Activated naive CD8-positive, alpha-beta T cell (primary cell): ENCODE data around the gene ESD.
A peak's percentile ranks its signal among the peaks of the same experiment; 100 is the strongest.
"Not testable (repeated sequence)": the region's sequence is repeated elsewhere in the genome, so short reads cannot be mapped to it uniquely, and the experiment has no call there.

Experiments used
- H3K27ac Mint-ChIP-seq: one replicate; pipeline ENCODE4 v1.8.0; 2021; ENCODE audit warnings: mixed read lengths
- H3K27me3 Mint-ChIP-seq: one replicate; pipeline ENCODE4 v1.8.0; 2021; ENCODE audit warnings: mixed read lengths
- H3K36me3 Mint-ChIP-seq: one replicate; pipeline ENCODE4 v1.8.0; 2021; ENCODE audit warnings: mixed read lengths
- H3K4me1 Mint-ChIP-seq: one replicate; pipeline ENCODE4 v1.8.0; 2021; ENCODE audit warnings: low read depth, mixed read lengths
- H3K4me3 Mint-ChIP-seq: one replicate; pipeline ENCODE4 v1.8.0; 2021; ENCODE audit warnings: mild to moderate bottlenecking, mixed read lengths
- H3K9me3 Mint-ChIP-seq: one replicate; pipeline ENCODE4 v1.8.0; 2021; ENCODE audit warnings: low read depth, mixed read lengths

Gene ESD

GRCh38 chr13:46804391-46804815 is 7.4 kb upstream of the ESD start:
- no peaks in the 10 kb centered on the region for H3K36me3 Mint-ChIP-seq
- H3K9me3 Mint-ChIP-seq: no peaks in the 10 kb centered on the region
- H3K4me1 Mint-ChIP-seq: no peaks in the 10 kb centered on the region
- no peak overlapping the region for H3K4me3 Mint-ChIP-seq
- no peak overlapping the region for H3K27ac Mint-ChIP-seq
- peaks cover 5% of the 10 kb centered on the region for H3K27me3 Mint-ChIP-seq

DNA sequence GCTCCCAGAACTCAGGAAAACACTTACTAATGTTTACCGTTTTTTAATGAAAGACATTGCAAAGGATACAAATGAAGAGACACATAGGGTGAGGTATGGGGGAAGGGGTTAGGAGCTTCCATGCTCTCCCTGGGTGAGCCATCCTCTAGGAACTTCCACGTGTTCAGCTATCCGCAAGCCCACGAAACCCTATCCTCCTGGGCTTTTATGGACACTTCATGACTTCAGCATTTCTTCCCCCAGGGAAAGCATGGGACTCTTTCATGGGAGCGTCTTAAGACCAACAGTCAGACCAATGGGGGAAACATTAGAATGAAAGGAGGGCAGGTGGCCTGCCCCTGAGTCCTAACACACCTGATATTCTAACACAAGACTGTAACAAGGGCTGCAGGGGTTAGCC is 6.6 kb upstream of the ESD start:
- peaks cover 2% of the 10 kb centered on the region for H3K27me3 Mint-ChIP-seq
- no peak overlapping the region for H3K27ac Mint-ChIP-seq
- H3K4me3 Mint-ChIP-seq: no peak overlapping the region
- H3K4me1 Mint-ChIP-seq: no peaks in the 10 kb centered on the region
- no peaks in the 10 kb centered on the region for H3K36me3 Mint-ChIP-seq
- no peaks in the 10 kb centered on the region for H3K9me3 Mint-ChIP-seq

- no peak overlapping the region for H3K4me3 Mint-ChIP-seq
- no peaks in the 10 kb centered on the region for H3K27me3 Mint-ChIP-seq
- H3K36me3 Mint-ChIP-seq: no peaks in the 10 kb centered on the region
- no peaks in the 10 kb centered on the region for H3K9me3 Mint-ChIP-seq
- H3K4me1 Mint-ChIP-seq: peaks cover 10% of the 10 kb centered on the region
- H3K27ac Mint-ChIP-seq: no peak overlapping the region
Observed at GRCh38 chr13:46801858-46802257, 4.9 kb upstream of the ESD start.

DNA sequence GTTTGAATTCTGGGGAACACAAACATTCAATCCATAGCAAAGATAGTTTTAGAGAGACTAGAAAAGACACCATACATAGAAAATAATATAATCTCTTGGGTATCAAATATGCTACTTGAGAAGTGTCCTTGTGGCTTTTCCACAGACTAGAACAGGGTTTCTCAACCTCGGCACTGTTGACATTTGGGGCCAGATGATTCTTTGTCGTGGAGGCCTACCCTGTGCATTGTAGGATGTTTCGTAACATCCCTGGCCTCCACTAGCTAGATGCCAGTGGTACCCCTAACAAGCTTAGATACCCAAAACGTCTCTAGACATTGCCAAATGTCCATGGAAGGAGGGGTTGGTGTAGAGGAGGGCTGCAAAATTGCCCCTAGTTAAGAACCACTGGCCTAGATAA is 2.2 kb upstream of the ESD start:
- Mint-ChIP-seq H3K27ac (no peak overlapping the region), H3K9me3 (no peaks in the 10 kb centered on the region), H3K36me3 (peaks cover 7% of the 10 kb centered on the region), H3K27me3 (no peaks in the 10 kb centered on the region), H3K4me1 (peaks cover 34% of the 10 kb centered on the region), H3K4me3 (no peak overlapping the region)

DNA sequence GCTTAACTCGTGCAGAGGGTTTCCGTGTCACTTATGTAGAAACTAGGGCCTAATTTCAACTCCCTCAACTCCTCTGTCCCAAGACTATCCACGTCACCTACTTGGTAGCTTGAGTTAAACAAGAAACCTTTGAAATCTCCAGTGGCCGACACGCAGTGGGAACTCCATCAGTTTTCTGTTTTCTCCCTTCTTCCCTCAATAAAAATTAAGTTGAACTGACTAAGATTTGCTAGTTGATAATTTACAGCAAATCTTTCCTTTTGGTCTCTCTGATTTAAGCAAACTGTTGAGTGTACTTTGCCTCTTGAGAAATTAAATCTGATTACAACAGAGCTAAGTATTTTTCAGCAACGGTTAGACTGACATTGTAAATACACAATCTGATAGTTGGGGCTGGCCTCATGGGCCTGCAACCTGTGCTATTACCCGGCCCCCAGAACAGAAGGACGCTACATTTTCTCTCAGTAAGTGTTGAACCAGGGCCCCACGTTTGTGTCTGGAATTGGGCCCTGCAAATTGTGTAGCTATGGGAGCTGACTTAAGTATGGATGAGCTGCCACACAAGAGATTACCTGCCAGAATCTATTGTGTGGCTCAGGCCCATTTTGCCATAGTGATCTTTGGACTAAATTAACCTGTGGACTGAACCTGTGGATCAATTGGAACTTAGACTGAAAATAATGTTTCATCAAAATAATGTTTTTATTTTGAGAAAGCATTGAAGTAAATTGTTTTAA is 708 bp upstream of the ESD start:
- H3K27ac Mint-ChIP-seq: peak overlapping the region; percentile 98
- H3K36me3 Mint-ChIP-seq: peaks cover 10% of the 10 kb centered on the region
- H3K9me3 Mint-ChIP-seq: no peaks in the 10 kb centered on the region
- no peaks in the 10 kb centered on the region for H3K27me3 Mint-ChIP-seq
- H3K4me3 Mint-ChIP-seq: peak overlapping the region; percentile 97
- peaks cover 47% of the 10 kb centered on the region for H3K4me1 Mint-ChIP-seq

- Mint-ChIP-seq H3K27ac (peak overlapping the region; percentile 98), H3K27me3 (no peaks in the 10 kb centered on the region), H3K4me1 (peaks cover 50% of the 10 kb centered on the region), H3K4me3 (peak overlapping the region; percentile 97), H3K9me3 (no peaks in the 10 kb centered on the region), H3K36me3 (peaks cover 10% of the 10 kb centered on the region)
Observed at GRCh38 chr13:46796129-46796514, 839 bp downstream of the ESD start.

DNA sequence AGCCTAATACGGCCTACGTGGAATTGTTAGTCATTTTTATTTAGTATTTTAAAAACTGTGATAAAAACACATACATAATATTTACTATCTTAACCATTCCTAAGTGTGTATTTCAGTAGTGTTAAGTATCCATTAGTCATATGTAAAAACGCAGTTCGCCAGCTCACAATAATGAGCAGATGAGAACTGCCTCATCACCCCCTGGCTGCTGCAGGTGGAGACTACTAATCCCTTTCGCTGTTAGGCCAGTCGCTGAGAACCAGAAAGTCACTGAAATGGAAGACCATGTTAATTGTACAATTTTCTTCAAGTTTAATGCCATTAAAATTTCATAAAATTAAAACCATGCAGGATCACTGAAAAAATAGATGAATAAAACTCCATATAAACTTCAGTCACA is 1.6 kb downstream of the ESD start:
- peaks cover 57% of the 10 kb centered on the region for H3K4me1 Mint-ChIP-seq
- peak overlapping the region; percentile 22 for H3K27ac Mint-ChIP-seq

DNA sequence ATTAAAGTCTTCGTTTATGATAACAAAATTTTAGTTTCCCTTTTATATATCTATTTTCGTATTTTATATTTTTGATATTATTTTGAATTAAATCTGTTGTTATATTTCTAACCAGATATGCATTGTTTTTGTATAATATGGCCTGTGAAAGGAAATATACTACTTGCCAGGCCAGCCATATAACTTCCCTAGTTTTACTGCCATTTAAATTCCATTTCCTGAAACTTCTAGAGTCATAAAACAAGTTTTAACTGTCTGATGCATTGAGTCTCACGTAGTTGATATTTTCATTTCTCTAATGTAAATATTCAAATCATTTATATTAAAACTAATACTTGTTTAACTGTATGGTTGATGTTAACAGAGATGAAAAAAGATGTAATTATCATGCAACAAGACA is 13.5 kb downstream of the ESD start:
- Mint-ChIP-seq H3K27me3 (no peaks in the 10 kb centered on the region), H3K36me3 (no peaks in the 10 kb centered on the region), H3K4me3 (no peak overlapping the region), H3K9me3 (no peaks in the 10 kb centered on the region), H3K4me1 (peaks cover 2% of the 10 kb centered on the region), H3K27ac (no peak overlapping the region)

More for the DNA sequence above, 1.6 kb downstream of the ESD start:
- Mint-ChIP-seq H3K36me3 (peaks cover 16% of the 10 kb centered on the region), H3K4me3 (peak overlapping the region; percentile 97), H3K27me3 (no peaks in the 10 kb centered on the region), H3K9me3 (no peaks in the 10 kb centered on the region)

- no peaks in the 10 kb centered on the region for H3K27me3 Mint-ChIP-seq
- H3K4me1 Mint-ChIP-seq: no peaks in the 10 kb centered on the region
- H3K36me3 Mint-ChIP-seq: peaks cover 3% of the 10 kb centered on the region
- no peaks in the 10 kb centered on the region for H3K9me3 Mint-ChIP-seq
- no peak overlapping the region for H3K4me3 Mint-ChIP-seq
- no peak overlapping the region for H3K27ac Mint-ChIP-seq
Observed at GRCh38 chr13:46782691-46783090, 14.3 kb downstream of the ESD start.

DNA sequence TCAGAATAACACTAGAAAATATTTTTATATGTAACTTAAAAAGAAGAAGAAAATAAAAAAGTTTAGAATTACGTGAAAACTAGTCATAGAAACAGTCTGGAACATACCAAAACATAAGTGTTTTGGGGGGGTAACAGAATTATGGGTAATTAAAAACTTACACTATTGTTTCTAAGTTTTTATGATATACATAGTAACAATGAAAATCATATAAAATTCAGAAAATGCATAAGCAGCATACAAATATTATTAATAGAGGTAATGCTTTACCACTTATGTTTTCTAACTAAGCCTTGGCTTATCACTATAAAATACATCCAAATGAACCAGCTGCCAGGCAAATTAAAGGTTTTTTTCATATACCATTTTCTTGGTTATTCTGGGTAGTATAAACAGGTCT is 14.9 kb downstream of the ESD start:
- H3K9me3 Mint-ChIP-seq: no peaks in the 10 kb centered on the region
- H3K4me3 Mint-ChIP-seq: no peak overlapping the region
- no peak overlapping the region for H3K27ac Mint-ChIP-seq
- no peaks in the 10 kb centered on the region for H3K4me1 Mint-ChIP-seq
- H3K36me3 Mint-ChIP-seq: peaks cover 5% of the 10 kb centered on the region
- no peaks in the 10 kb centered on the region for H3K27me3 Mint-ChIP-seq

GRCh38 chr13:46778890-46779289 is 18.1 kb downstream of the ESD start:
- Mint-ChIP-seq H3K36me3 (peaks cover 19% of the 10 kb centered on the region), H3K4me1 (no peaks in the 10 kb centered on the region), H3K27me3 (no peaks in the 10 kb centered on the region), H3K9me3 (no peaks in the 10 kb centered on the region), H3K27ac (no peak overlapping the region), H3K4me3 (no peak overlapping the region)

DNA sequence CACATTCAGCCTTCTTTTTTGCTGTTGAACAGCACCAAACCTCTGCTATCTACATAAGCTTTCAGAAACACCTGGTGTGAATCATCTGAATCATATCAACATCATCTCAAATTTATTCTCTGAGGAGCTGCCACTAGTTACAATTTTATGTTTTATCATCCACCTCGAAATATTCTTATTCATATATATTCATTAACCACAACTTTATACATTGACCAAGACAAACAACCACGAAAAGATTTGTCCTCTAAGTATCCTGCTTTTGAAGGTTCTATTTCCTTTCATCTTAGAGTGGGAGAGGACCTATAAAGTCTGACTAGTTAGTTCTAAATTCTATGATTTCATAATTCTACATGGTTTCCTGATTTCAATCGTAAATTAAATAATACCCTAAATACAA is 18.9 kb downstream of the ESD start:
- Mint-ChIP-seq H3K27me3 (no peaks in the 10 kb centered on the region), H3K4me3 (no peak overlapping the region), H3K9me3 (no peaks in the 10 kb centered on the region), H3K36me3 (peaks cover 27% of the 10 kb centered on the region), H3K27ac (no peak overlapping the region), H3K4me1 (no peaks in the 10 kb centered on the region)

- peaks cover 1% of the 10 kb centered on the region for H3K4me1 Mint-ChIP-seq
- H3K4me3 Mint-ChIP-seq: no peak overlapping the region
- no peaks in the 10 kb centered on the region for H3K9me3 Mint-ChIP-seq
- no peak overlapping the region for H3K27ac Mint-ChIP-seq
- H3K27me3 Mint-ChIP-seq: no peaks in the 10 kb centered on the region
- H3K36me3 Mint-ChIP-seq: peaks cover 45% of the 10 kb centered on the region
Observed at GRCh38 chr13:46775385-46776107, 21.4 kb downstream of the ESD start.

- Mint-ChIP-seq H3K9me3 (no peaks in the 10 kb centered on the region), H3K36me3 (peaks cover 46% of the 10 kb centered on the region), H3K27me3 (no peaks in the 10 kb centered on the region), H3K27ac (no peak overlapping the region), H3K4me3 (no peak overlapping the region), H3K4me1 (peaks cover 1% of the 10 kb centered on the region)
Observed at GRCh38 chr13:46773541-46773940, 23.4 kb downstream of the ESD start.

DNA sequence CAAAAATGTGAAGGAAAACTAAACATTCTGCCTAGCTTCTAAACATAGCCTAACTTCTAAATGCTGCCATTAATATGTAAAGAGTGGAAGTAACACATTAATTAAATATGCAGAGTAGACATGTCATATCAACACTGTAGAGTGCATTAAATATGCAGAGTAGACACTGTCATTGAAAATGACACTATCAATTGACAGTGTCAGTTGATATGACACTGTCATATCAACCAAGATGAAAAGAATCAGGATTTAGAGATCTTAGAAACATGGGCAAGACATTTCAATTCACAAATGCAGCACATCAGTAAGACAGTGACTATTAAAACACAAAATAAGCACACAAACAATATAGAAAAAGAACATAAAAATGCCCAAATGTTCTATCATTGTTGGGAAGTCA is 25.3 kb downstream of the ESD start:
- Mint-ChIP-seq H3K4me3 (no peak overlapping the region), H3K27ac (no peak overlapping the region), H3K9me3 (no peaks in the 10 kb centered on the region), H3K27me3 (no peaks in the 10 kb centered on the region), H3K4me1 (peaks cover 1% of the 10 kb centered on the region), H3K36me3 (peaks cover 41% of the 10 kb centered on the region)

- not testable (repeated sequence) for H3K4me3 Mint-ChIP-seq, H3K4me1 Mint-ChIP-seq, H3K9me3 Mint-ChIP-seq, H3K27ac Mint-ChIP-seq, H3K27me3 Mint-ChIP-seq
- H3K36me3 Mint-ChIP-seq: peaks cover 36% of the 10 kb centered on the region
Observed at GRCh38 chr13:46769925-46770324, 27.0 kb downstream of the ESD start.
